ENCODE measurements around the gene ADCY10. TPM values are rescaled to one million over a fixed set of nuclear protein-coding genes. Genes with fewer than 3 reads are reported as not detected.

ADCY10 gene
- total and polyA plus RNA-seq, 2 of the 4 experiments (the other 2 are of a cell fraction), result under 0.01 to 0.03 TPM

GRCh38 chr1:167880580-167881021 lies 33.3 kb downstream of the ADCY10 start:
- Histone ChIP-seq H2AK9ac (replicated peaks; ENCODE audit: low read depth, low read length, poor library complexity) (no peak overlapping the region), H3K4me3 (ENCODE audit: insufficient read depth, low read depth, low read length) (no peak overlapping the region), H3K9me3 (ENCODE audit: control insufficient read depth, insufficient read depth, low read length) (no peaks in the 10 kb centered on the region), H4K20me1 (ENCODE audit: insufficient read depth, low read length) (no peaks in the 10 kb centered on the region), H4K8ac (ENCODE audit: low read depth in 2 of 2, low read length in 2 of 2) (0 out of 4 replicates have a peak overlapping the region, but pooled peaks of 1 of the 2 experiments have one; percentile 27), H3K4me1 (ENCODE audit: control insufficient read depth, insufficient read depth, low read length) (peaks cover 10% of the 10 kb centered on the region), H3K79me1 (ENCODE audit: low read depth in 1 of 2, low read length in 2 of 2) (no peaks in the 10 kb centered on the region), H2BK15ac (ENCODE audit: low read depth, low read length) (no peak overlapping the region; the same call in 2 of the 3 replicates), H3K36me3 (ENCODE audit: control insufficient read depth, insufficient read depth, low read length) (no peaks in the 10 kb centered on the region), H3K18ac (ENCODE audit: low read depth, low read length) (no peak overlapping the region), H3K56ac (ENCODE audit: extremely low read depth, insufficient read depth, low read length) (no peak overlapping the region), H2BK120ac (ENCODE audit: low read depth, low read length) (0 out of 2 replicates have a peak overlapping the region, but pooled peaks have one; percentile 0), H3K9me1 (ENCODE audit: insufficient read depth, low read length) (peaks cover 3% of the 10 kb centered on the region), H2BK5ac (ENCODE audit: low read depth, low read length, poor library complexity, severe bottlenecking) (no peak overlapping the region), H2AK5ac (ENCODE audit: low read depth, low read length) (peak overlapping the region; percentile 21; the same call in 1 of the 2 replicates), H4K5ac (ENCODE audit: low read depth, low read length) (no peak overlapping the region), H3K4ac (ENCODE audit: low read depth, low read length) (peak overlapping the region; percentile 17; the same call in 1 of the 2 replicates), H3K27ac (ENCODE audit: insufficient read depth, low read length) (no peak overlapping the region), H3K14ac (replicated peaks; ENCODE audit: low read depth, low read length) (peak overlapping the region; percentile 26), H2AFZ (replicated peaks; ENCODE audit: low read length, poor library complexity) (peak overlapping the region; percentile 2), H4K91ac (ENCODE audit: insufficient read depth, low read depth, low read length) (no peak overlapping the region), H2BK20ac (ENCODE audit: low read depth, low read length) (peak overlapping the region; percentile 45; the same call in 1 of the 2 replicates), H3K27me3 (ENCODE audit: control insufficient read depth, insufficient read depth, low read length) (no peaks in the 10 kb centered on the region), H3K4me2 (ENCODE audit: low read depth, low read length) (no peak overlapping the region), H3K23ac (ENCODE audit: low read depth, low read length) (no peak overlapping the region), H3K9ac (ENCODE audit: low read depth, low read length) (no peak overlapping the region)
- in situ Hi-C loops (cut with MboI; ENCODE audit: low sequenced_read_pairs), result no loop called here
- dilution Hi-C loops (cut with HindIII; ENCODE audit: low sequenced_read_pairs, unreplicated experiment), result no loop called here
- no TSS peak for BruUV-seq (replicated peaks)
- ATAC-seq (ENCODE audit: low read depth) (peak; percentile 55), DNase-seq (peak; percentile 17)
- no peak for TF ChIP-seq MAFK (IDR thresholded peaks at IDR 0.05; ENCODE audit: low read depth, low read length)
- TF ChIP-seq BHLHE40 (IDR thresholded peaks at IDR 0.05; ENCODE audit: low read depth, low read length), result no peak
- TF ChIP-seq NFE2L2 (IDR thresholded peaks at IDR 0.05; ENCODE audit: low read depth, low read length), result no peak
- TF ChIP-seq, protein P1, sequence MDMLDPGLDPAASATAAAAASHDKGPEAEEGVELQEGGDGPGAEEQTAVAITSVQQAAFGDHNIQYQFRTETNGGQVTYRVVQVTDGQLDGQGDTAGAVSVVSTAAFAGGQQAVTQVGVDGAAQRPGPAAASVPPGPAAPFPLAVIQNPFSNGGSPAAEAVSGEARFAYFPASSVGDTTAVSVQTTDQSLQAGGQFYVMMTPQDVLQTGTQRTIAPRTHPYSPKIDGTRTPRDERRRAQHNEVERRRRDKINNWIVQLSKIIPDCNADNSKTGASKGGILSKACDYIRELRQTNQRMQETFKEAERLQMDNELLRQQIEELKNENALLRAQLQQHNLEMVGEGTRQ (IDR thresholded peaks at IDR 0.05; ENCODE audit: low read depth, low read length), result no peak
- no peak for TF ChIP-seq RFX5 (IDR thresholded peaks at IDR 0.05; ENCODE audit: low read depth, low read length)
- TF ChIP-seq, protein P2, sequence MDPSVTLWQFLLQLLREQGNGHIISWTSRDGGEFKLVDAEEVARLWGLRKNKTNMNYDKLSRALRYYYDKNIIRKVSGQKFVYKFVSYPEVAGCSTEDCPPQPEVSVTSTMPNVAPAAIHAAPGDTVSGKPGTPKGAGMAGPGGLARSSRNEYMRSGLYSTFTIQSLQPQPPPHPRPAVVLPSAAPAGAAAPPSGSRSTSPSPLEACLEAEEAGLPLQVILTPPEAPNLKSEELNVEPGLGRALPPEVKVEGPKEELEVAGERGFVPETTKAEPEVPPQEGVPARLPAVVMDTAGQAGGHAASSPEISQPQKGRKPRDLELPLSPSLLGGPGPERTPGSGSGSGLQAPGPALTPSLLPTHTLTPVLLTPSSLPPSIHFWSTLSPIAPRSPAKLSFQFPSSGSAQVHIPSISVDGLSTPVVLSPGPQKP (IDR thresholded peaks at IDR 0.05; ENCODE audit: borderline replicate concordance, low read depth, low read length), result no peak
- TF ChIP-seq MXI1 (IDR thresholded peaks at IDR 0.05; ENCODE audit: borderline replicate concordance, low read depth, low read length), result no peak
- no peak for TF ChIP-seq POLR2A (IDR thresholded peaks at IDR 0.05; ENCODE audit: low read depth, low read length)
- TF ChIP-seq FOS (IDR thresholded peaks at IDR 0.05; ENCODE audit: low read depth, low read length), result no peak
- TF ChIP-seq MAZ (IDR thresholded peaks at IDR 0.05; ENCODE audit: borderline replicate concordance, low read depth, low read length), result no peak
- TF ChIP-seq CEBPB (IDR thresholded peaks at IDR 0.05; ENCODE audit: low read depth, low read length), result no peak
- TF ChIP-seq CHD1 (IDR thresholded peaks at IDR 0.05; ENCODE audit: low read depth, low read length), result no peak
- no peak for TF ChIP-seq RAD21 (IDR thresholded peaks at IDR 0.05; ENCODE audit: low read length)
- TF ChIP-seq, protein P3, sequence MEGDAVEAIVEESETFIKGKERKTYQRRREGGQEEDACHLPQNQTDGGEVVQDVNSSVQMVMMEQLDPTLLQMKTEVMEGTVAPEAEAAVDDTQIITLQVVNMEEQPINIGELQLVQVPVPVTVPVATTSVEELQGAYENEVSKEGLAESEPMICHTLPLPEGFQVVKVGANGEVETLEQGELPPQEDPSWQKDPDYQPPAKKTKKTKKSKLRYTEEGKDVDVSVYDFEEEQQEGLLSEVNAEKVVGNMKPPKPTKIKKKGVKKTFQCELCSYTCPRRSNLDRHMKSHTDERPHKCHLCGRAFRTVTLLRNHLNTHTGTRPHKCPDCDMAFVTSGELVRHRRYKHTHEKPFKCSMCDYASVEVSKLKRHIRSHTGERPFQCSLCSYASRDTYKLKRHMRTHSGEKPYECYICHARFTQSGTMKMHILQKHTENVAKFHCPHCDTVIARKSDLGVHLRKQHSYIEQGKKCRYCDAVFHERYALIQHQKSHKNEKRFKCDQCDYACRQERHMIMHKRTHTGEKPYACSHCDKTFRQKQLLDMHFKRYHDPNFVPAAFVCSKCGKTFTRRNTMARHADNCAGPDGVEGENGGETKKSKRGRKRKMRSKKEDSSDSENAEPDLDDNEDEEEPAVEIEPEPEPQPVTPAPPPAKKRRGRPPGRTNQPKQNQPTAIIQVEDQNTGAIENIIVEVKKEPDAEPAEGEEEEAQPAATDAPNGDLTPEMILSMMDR (conservative IDR thresholded peaks at IDR 0.05; ENCODE audit: low read depth, low read length), result no peak
- no peak for TF ChIP-seq RCOR1 (IDR thresholded peaks at IDR 0.05; ENCODE audit: insufficient replicate concordance, low read length)
- TF ChIP-seq SMC3 (IDR thresholded peaks at IDR 0.05; ENCODE audit: low read depth, low read length), result no peak
- no CpG with 5 or more reads among the region's 3 CpGs for WGBS, 2 experiments (ENCODE audit: extremely low coverage in 2 of 2, insufficient read length in 1 of 2)
- ChIA-PET POLR2A (ENCODE audit: unreplicated experiment) (no interaction called here), CTCF (no interaction called here)
- intact Hi-C loops (cut with micrococcal nuclease), result no loop called here

Data from IMR-90 (cell line).